Liver (tissue), 9 donors: Measurements from ENCODE around the gene SYNPO2. TPM values are rescaled to one million over a fixed set of nuclear protein-coding genes. Genes with fewer than 3 reads are reported as not detected.

Experiments
- DNase-seq: peaks from one replicate; pipeline ENCODE4 v3.0.0-alpha.2; 2017; ENCODE audit warnings: low spot score
- H3K27ac ChIP-seq, 2 donors: one replicate each; pipeline ENCODE4 v1.7.0; 2013; ENCODE audit warnings: inconsistent platforms in 2 of 2, low read length in 2 of 2, control low read depth in 1 of 2, low read depth in 1 of 2, mild to moderate bottlenecking in 1 of 2
- H3K27me3 ChIP-seq, 4 donors: one replicate each; pipeline versions ENCODE4 v1.6.1 to v1.7.0; 2013; ENCODE audit warnings: low read length in 3 of 4, inconsistent platforms in 1 of 4, mild to moderate bottlenecking in 1 of 4, moderate library complexity in 1 of 4; ENCODE audit not compliant: control insufficient read depth in 4 of 4, insufficient read depth in 4 of 4
- H3K36me3 ChIP-seq, 4 donors: one replicate each; pipeline versions ENCODE4 v1.6.1 to v1.7.0; 2013; ENCODE audit warnings: low read length in 3 of 4, mild to moderate bottlenecking in 3 of 4, low read depth in 1 of 4, moderate library complexity in 1 of 4; ENCODE audit not compliant: control insufficient read depth in 4 of 4, insufficient read depth in 3 of 4
- H3K4me1 ChIP-seq, 4 donors: one replicate each; pipeline versions ENCODE4 v1.6.1 to v1.7.0; 2013; ENCODE audit warnings: low read length in 3 of 4, mild to moderate bottlenecking in 3 of 4, moderate library complexity in 1 of 4; ENCODE audit not compliant: control insufficient read depth in 4 of 4, insufficient read depth in 4 of 4
- H3K4me3 ChIP-seq, 3 donors: one replicate each; pipeline versions ENCODE4 v1.6.1 to v1.7.0; 2013; ENCODE audit warnings: low read length in 3 of 3, control low read depth in 1 of 3, low read depth in 1 of 3, mild to moderate bottlenecking in 1 of 3
- H3K9ac ChIP-seq, 2 donors: one replicate each; pipeline ENCODE4 v1.7.0; 2013; ENCODE audit warnings: low read length in 2 of 2, mild to moderate bottlenecking in 2 of 2, moderate library complexity in 2 of 2, control low read depth in 1 of 2, low read depth in 1 of 2
- H3K9me3 ChIP-seq, 4 donors: one replicate each; pipeline versions ENCODE4 v1.6.1 to v1.7.0; 2013; ENCODE audit warnings: low read length in 3 of 4; ENCODE audit not compliant: control insufficient read depth in 4 of 4
- CTCF ChIP-seq: fragments of 150-350 bp; IDR thresholded peaks from 2 replicates; pipeline ENCODE4 v1.5.1; 2017; ENCODE audit warnings: improper control_type of control experiment, low read depth, low read length; ENCODE audit not compliant: missing input control
- EGR1 ChIP-seq, 2 donors: IDR thresholded peaks; 2 replicates each; pipeline ENCODE4 v1.6.1; 2016 to 2018; ENCODE audit warnings: antibody characterized with exemption in 2 of 2, low read depth in 2 of 2
- FOXA1 ChIP-seq: IDR thresholded peaks from 2 replicates; pipeline ENCODE4 v1.6.1; 2016; ENCODE audit warnings: antibody characterized with exemption
- FOXA2 ChIP-seq: IDR thresholded peaks from 2 replicates; pipeline ENCODE4 v1.6.1; 2016; ENCODE audit warnings: antibody characterized with exemption
- GABPA ChIP-seq, 2 donors: IDR thresholded peaks in 1 of 2; conservative IDR thresholded peaks in 1 of 2; 2 replicates each; pipeline ENCODE4 v1.6.1; 2016; ENCODE audit warnings: antibody characterized with exemption in 2 of 2, mild to moderate bottlenecking in 1 of 2, moderate library complexity in 1 of 2
- HNF4A ChIP-seq, 2 donors: conservative IDR thresholded peaks; 2 replicates each; pipeline ENCODE4 v1.6.1; 2016; ENCODE audit warnings: antibody characterized with exemption in 2 of 2, mild to moderate bottlenecking in 2 of 2
- HNF4G ChIP-seq: IDR thresholded peaks from 2 replicates; pipeline ENCODE4 v1.6.1; 2016; ENCODE audit warnings: antibody characterized with exemption
- JUND ChIP-seq, 2 donors: IDR thresholded peaks; 2 replicates each; pipeline ENCODE4 v1.6.1; 2016; ENCODE audit warnings: antibody characterized with exemption in 2 of 2
- MAX ChIP-seq: IDR thresholded peaks from 2 replicates; pipeline ENCODE4 v1.6.1; 2016; ENCODE audit warnings: antibody characterized with exemption
- NR2F2 ChIP-seq: IDR thresholded peaks from 2 replicates; pipeline ENCODE4 v1.6.1; 2016; ENCODE audit warnings: antibody characterized with exemption
- RAD21 ChIP-seq, 2 donors: IDR thresholded peaks; 2 replicates each; pipeline ENCODE4 v1.6.1; 2016; ENCODE audit warnings: antibody characterized with exemption in 2 of 2, mild to moderate bottlenecking in 2 of 2
- RXRA ChIP-seq, 2 donors: IDR thresholded peaks; 2 replicates each; pipeline ENCODE4 v1.6.1; 2017 to 2018; ENCODE audit warnings: antibody characterized with exemption in 2 of 2, mild to moderate bottlenecking in 1 of 2
- SP1 ChIP-seq: IDR thresholded peaks from 2 replicates; pipeline ENCODE4 v1.6.1; 2018; ENCODE audit warnings: antibody characterized with exemption, mild to moderate bottlenecking
- TAF1 ChIP-seq: conservative IDR thresholded peaks from 2 replicates; pipeline ENCODE4 v1.6.1; 2016; ENCODE audit warnings: antibody characterized with exemption, mild to moderate bottlenecking
- YY1 ChIP-seq: IDR thresholded peaks from 2 replicates; pipeline ENCODE4 v1.6.1; 2016; ENCODE audit warnings: antibody characterized with exemption, mild to moderate bottlenecking
- ZBTB33 ChIP-seq: IDR thresholded peaks from 2 replicates; pipeline ENCODE4 v1.6.1; 2016; ENCODE audit warnings: antibody characterized with exemption
- WGBS: extraction: QIAGEN DNeasy Blood & Tissue Kit; methylation state at CpG from one replicate; pipeline ENCODE4 v1.1.7; 2013; 5-methylcytosine and 5-hydroxymethylcytosine counted together
- polyA plus RNA-seq, 2 donors: library from polyadenylated mRNA; stranded (reverse) in 1 of 2; unstranded in 1 of 2; fragments of 200-250 nt in 1 of 2; fragments of >200 nt in 1 of 2; fragmentation: Nextera tagmentation in 1 of 2; extraction: Ambion mirVana in 1 of 2; gene quantifications; one replicate each; pipeline versions ENCODE4 v1.2.1 to v1.2.3, GENCODE V29; 2013 to 2015
- total RNA-seq, 2 donors: library from RNA; depleted of rRNA; stranded (reverse); fragments of >200 nt; gene quantifications; one replicate each; pipeline ENCODE4 v1.2.3, GENCODE V29; 2014
- donor health status: healthy.
- donor health status: healthy.
- donor health status: healthy.
- donor health status: healthy.
- donor health status: healthy.

SYNPO2 gene
- total and polyA plus RNA-seq, 4 donors, result 2.4 to 10.9 (median 3.4) TPM

- WGBS, result 18% methylated on average over 8 of the region's 8 CpGs
- no peak for DNase-seq
- no peaks in the 10 kb centered on the region for H3K36me3 ChIP-seq
- peaks cover 0 to 7% (median 4%) of the 10 kb centered on the region in 4 donors for H3K4me1 ChIP-seq
- H3K4me3 ChIP-seq, result peak overlapping the region; percentile 55 to 92 (median 87)
- H3K27me3 ChIP-seq, result no peaks in the 10 kb centered on the region
- H3K9me3 ChIP-seq, result no peaks in the 10 kb centered on the region
- peak overlapping the region; percentile 61 to 70 for H3K27ac ChIP-seq
- no peak for TF ChIP-seq JUND (IDR thresholded peaks at IDR 0.05)
- no peak for TF ChIP-seq NR2F2
- TF ChIP-seq TAF1, result peak; percentile 23
- no peak for TF ChIP-seq SP1
- no peak for TF ChIP-seq FOXA1
- TF ChIP-seq HNF4A (conservative IDR thresholded peaks at IDR 0.05), result no peak
- peak; percentile 18 for TF ChIP-seq YY1
- TF ChIP-seq GABPA (IDR thresholded peaks at IDR 0.05 in 1 of 2, conservative IDR thresholded peaks at IDR 0.05 in 1 of 2), result no peak
- peak overlapping the region; percentile 61 to 94 for H3K9ac ChIP-seq
Observed at GRCh38 chr4:118850488-118851173, 38.0 kb upstream of the SYNPO2 start.

- WGBS, result 75% methylated on average over 2 of the region's 2 CpGs
- no peaks in the 10 kb centered on the region for H3K4me1 ChIP-seq
- H3K9ac ChIP-seq, result no peak overlapping the region
- H3K27me3 ChIP-seq, result no peaks in the 10 kb centered on the region
- H3K27ac ChIP-seq, result no peak overlapping the region
- H3K4me3 ChIP-seq, result no peak overlapping the region
- TF ChIP-seq NR2F2 (no peak), FOXA2 (peak; percentile 23)
- no peaks in the 10 kb centered on the region for H3K36me3 ChIP-seq
- no peaks in the 10 kb centered on the region for H3K9me3 ChIP-seq
- DNase-seq, result no peak
Observed at GRCh38 chr4:118857760-118858159, 30.9 kb upstream of the SYNPO2 start.

- WGBS, result 90% methylated on average over 2 of the region's 2 CpGs
- TF ChIP-seq FOXA2 (no peak), HNF4A (conservative IDR thresholded peaks at IDR 0.05) (no peak), JUND (IDR thresholded peaks at IDR 0.05) (no peak), FOXA1 (no peak), RAD21 (IDR thresholded peaks at IDR 0.05) (no peak)
Observed at GRCh38 chr4:118858779-118859178, 29.9 kb upstream of the SYNPO2 start.

GRCh38 chr4:118865091-118865708 lies 23.5 kb upstream of the SYNPO2 start:
- no peaks in the 10 kb centered on the region for H3K9me3 ChIP-seq
- H3K27me3 ChIP-seq, result no peaks in the 10 kb centered on the region
- WGBS, result 8% methylated on average over 5 of the region's 5 CpGs
- no peak for TF ChIP-seq GABPA (IDR thresholded peaks at IDR 0.05 in 1 of 2, conservative IDR thresholded peaks at IDR 0.05 in 1 of 2)
- no peak for TF ChIP-seq MAX
- peak; percentile 92 to 97 for TF ChIP-seq RAD21 (IDR thresholded peaks at IDR 0.05)
- no peak for TF ChIP-seq TAF1
- TF ChIP-seq RXRA (IDR thresholded peaks at IDR 0.05), result no peak
- no peak for TF ChIP-seq FOXA1
- TF ChIP-seq HNF4G, result no peak
- no peak for TF ChIP-seq JUND (IDR thresholded peaks at IDR 0.05)
- peak in 1 of 2 donors; percentile 14 for TF ChIP-seq HNF4A (conservative IDR thresholded peaks at IDR 0.05)
- no peak for TF ChIP-seq NR2F2
- no peak for TF ChIP-seq SP1
- no peak for TF ChIP-seq ZBTB33
- TF ChIP-seq FOXA2, result no peak
- peak; percentile 38 for TF ChIP-seq YY1
- TF ChIP-seq CTCF, result peak; percentile 82
- no peak for TF ChIP-seq EGR1 (IDR thresholded peaks at IDR 0.05; ENCODE audit: low read depth in 2 of 2)
- no peak overlapping the region for H3K9ac ChIP-seq
- H3K4me3 ChIP-seq, result no peak overlapping the region
- H3K27ac ChIP-seq, result no peak overlapping the region
- peaks cover 0 to 4% (median 0%) of the 10 kb centered on the region in 4 donors for H3K4me1 ChIP-seq
- DNase-seq, result no peak
- no peaks in the 10 kb centered on the region for H3K36me3 ChIP-seq

More at GRCh38 chr4:118858779-118859178, 29.9 kb upstream of the SYNPO2 start:
- DNase-seq, result no peak
- no peaks in the 10 kb centered on the region for H3K9me3 ChIP-seq
- no peak overlapping the region for H3K9ac ChIP-seq
- no peaks in the 10 kb centered on the region for H3K4me1 ChIP-seq
- no peak overlapping the region for H3K4me3 ChIP-seq
- H3K36me3 ChIP-seq, result no peaks in the 10 kb centered on the region
- H3K27me3 ChIP-seq, result no peaks in the 10 kb centered on the region
- H3K27ac ChIP-seq, result no peak overlapping the region
